ENCODE results near the gene TMEM242. TPM values are rescaled to one million over a fixed set of nuclear protein-coding genes. Genes with fewer than 3 reads are reported as not detected.

The TMEM242 gene
- total RNA-seq, 1 donor from 2014 or later, result 9.7 TPM

DNA sequence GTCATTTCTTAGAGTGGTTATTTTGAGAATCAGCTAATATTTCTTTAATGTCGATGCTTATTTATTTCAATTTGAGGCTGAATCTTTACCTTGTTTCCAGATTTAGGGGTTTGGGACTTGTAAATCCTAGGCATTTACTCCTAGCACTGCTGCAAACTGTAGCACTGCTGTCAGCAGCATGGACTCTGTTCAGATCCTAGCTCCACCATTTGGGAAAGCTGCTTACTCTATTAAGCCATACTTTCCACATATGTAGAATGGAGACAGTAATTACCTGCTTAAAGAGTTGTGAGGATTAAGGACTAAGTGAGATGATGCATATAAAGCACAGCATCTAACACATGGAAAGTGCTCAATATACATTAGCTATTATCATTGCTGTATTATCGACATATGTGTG, 28.7 kb downstream of the TMEM242 start:
- no peak for DNase-seq (ENCODE audit: low spot score)
- no peaks in the 10 kb centered on the region for H3K27me3 Mint-ChIP-seq (ENCODE audit: low read depth)
- no peaks in the 10 kb centered on the region for H3K9me3 Mint-ChIP-seq (ENCODE audit: low read depth)
- no peak overlapping the region for H3K27ac Mint-ChIP-seq (ENCODE audit: unreplicated experiment)
- no peak overlapping the region for H3K4me3 Mint-ChIP-seq (ENCODE audit: unreplicated experiment)
- H3K4me1 Mint-ChIP-seq (ENCODE audit: low read depth), result no peaks in the 10 kb centered on the region
- TF ChIP-seq CTCF (IDR thresholded peaks at IDR 0.05), result no peak
- H3K36me3 Mint-ChIP-seq (ENCODE audit: low read depth), result peaks cover 11% of the 10 kb centered on the region

DNA sequence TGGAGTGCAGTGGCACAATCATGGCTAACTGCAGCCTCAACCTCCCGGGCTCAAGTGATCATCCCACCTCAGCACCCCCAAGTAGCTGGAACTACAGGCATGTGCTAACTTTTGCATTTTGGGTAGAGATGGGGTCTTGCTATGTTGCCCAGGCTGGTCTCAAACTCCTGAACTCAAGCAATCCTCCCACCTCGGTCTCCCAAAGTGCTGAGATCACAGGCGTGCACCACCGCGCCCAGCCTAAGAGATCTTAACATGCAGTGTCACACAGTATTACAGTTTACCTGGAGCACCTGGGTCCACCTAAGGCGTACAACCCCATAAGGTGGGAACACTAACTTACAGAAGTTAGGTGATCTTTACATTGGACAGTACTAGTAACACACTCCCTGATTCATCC, 29.5 kb downstream of the TMEM242 start:
- peaks cover 11% of the 10 kb centered on the region for H3K36me3 Mint-ChIP-seq (ENCODE audit: low read depth)
- no peaks in the 10 kb centered on the region for H3K4me1 Mint-ChIP-seq (ENCODE audit: low read depth)
- H3K4me3 Mint-ChIP-seq (ENCODE audit: unreplicated experiment), result no peak overlapping the region
- no peak overlapping the region for H3K27ac Mint-ChIP-seq (ENCODE audit: unreplicated experiment)
- no peaks in the 10 kb centered on the region for H3K9me3 Mint-ChIP-seq (ENCODE audit: low read depth)
- H3K27me3 Mint-ChIP-seq (ENCODE audit: low read depth), result no peaks in the 10 kb centered on the region
- no peak for TF ChIP-seq CTCF (IDR thresholded peaks at IDR 0.05)
- no peak for DNase-seq (ENCODE audit: low spot score)

DNA sequence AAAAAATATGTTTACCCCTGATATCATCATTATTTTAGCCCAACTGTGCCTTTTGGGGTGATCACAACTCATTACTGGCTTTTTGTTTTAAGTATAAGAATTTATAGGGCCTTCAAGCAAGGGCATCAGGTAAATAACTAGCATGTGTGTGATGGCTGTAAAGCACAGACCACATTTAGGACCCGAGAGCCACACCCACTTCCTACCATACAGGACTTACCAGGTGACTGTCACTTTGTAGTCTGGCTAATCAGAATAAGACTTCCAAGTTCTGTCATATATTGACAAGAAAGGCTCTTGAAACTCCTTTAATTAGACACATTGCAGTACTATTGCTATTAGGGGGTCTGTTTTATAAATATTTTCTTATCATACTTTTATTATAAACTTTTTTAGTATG, 31.1 kb downstream of the TMEM242 start:
- Mint-ChIP-seq H3K4me1 (ENCODE audit: low read depth) (no peaks in the 10 kb centered on the region), H3K36me3 (ENCODE audit: low read depth) (peaks cover 11% of the 10 kb centered on the region), H3K9me3 (ENCODE audit: low read depth) (no peaks in the 10 kb centered on the region), H3K27me3 (ENCODE audit: low read depth) (no peaks in the 10 kb centered on the region), H3K27ac (ENCODE audit: unreplicated experiment) (no peak overlapping the region), H3K4me3 (ENCODE audit: unreplicated experiment) (no peak overlapping the region)
- no peak for DNase-seq (ENCODE audit: low spot score)
- no peak for TF ChIP-seq CTCF (IDR thresholded peaks at IDR 0.05)

GRCh38 chr6:157291356-157291755, 32.0 kb downstream of the TMEM242 start:
- no peaks in the 10 kb centered on the region for H3K9me3 Mint-ChIP-seq (ENCODE audit: low read depth)
- no peaks in the 10 kb centered on the region for H3K27me3 Mint-ChIP-seq (ENCODE audit: low read depth)
- no peak overlapping the region for H3K27ac Mint-ChIP-seq (ENCODE audit: unreplicated experiment)
- no peak overlapping the region for H3K4me3 Mint-ChIP-seq (ENCODE audit: unreplicated experiment)
- no peaks in the 10 kb centered on the region for H3K4me1 Mint-ChIP-seq (ENCODE audit: low read depth)
- TF ChIP-seq CTCF (IDR thresholded peaks at IDR 0.05), result no peak
- no peak for DNase-seq (ENCODE audit: low spot score)
- peaks cover 11% of the 10 kb centered on the region for H3K36me3 Mint-ChIP-seq (ENCODE audit: low read depth)

- Mint-ChIP-seq H3K9me3 (ENCODE audit: low read depth) (no peaks in the 10 kb centered on the region), H3K36me3 (ENCODE audit: low read depth) (peaks cover 11% of the 10 kb centered on the region), H3K4me3 (ENCODE audit: unreplicated experiment) (no peak overlapping the region), H3K27ac (ENCODE audit: unreplicated experiment) (no peak overlapping the region), H3K27me3 (ENCODE audit: low read depth) (no peaks in the 10 kb centered on the region), H3K4me1 (ENCODE audit: low read depth) (no peaks in the 10 kb centered on the region)
- TF ChIP-seq CTCF (IDR thresholded peaks at IDR 0.05), result no peak
- no peak for DNase-seq (ENCODE audit: low spot score)
Observed at GRCh38 chr6:157290797-157291196, 32.5 kb downstream of the TMEM242 start.
